ENCODE data around the gene HNF4A. TPM values are rescaled to one million over a fixed set of nuclear protein-coding genes. Genes with fewer than 3 reads are reported as not detected.
A peak's percentile ranks its signal among the peaks of the same experiment; 100 is the strongest.

The HNF4A gene
- total RNA-seq, 2 donors from 2014 or later, result 301 to 321 TPM

- DNase-seq, result no peak
- no peak for ATAC-seq
- intact Hi-C loops (cut with DNase I, micrococcal nuclease), result no loop called here
Measured at GRCh38 chr20:44414346-44414714, 58.8 kb downstream of the HNF4A start.

- intact Hi-C loops (cut with DNase I, micrococcal nuclease), result no loop called here
- DNase-seq (no peak), ATAC-seq (no peak)
Measured at GRCh38 chr20:44414808-44415207, 59.3 kb downstream of the HNF4A start.

GRCh38 chr20:44415833-44416715 lies 60.6 kb downstream of the HNF4A start:
- no peak for ATAC-seq
- intact Hi-C loops (cut with DNase I, micrococcal nuclease), result no loop called here

GRCh38 chr20:44418069-44418905 lies 62.8 kb downstream of the HNF4A start:
- ATAC-seq (no peak), DNase-seq (no peak)
- intact Hi-C loops (cut with DNase I, micrococcal nuclease), result no loop called here

More at GRCh38 chr20:44415833-44416715, 60.6 kb downstream of the HNF4A start:
- no peak for DNase-seq

- intact Hi-C loops (cut with DNase I, micrococcal nuclease), result no loop called here
- DNase-seq (no peak), ATAC-seq (peak; percentile 51)
Measured at GRCh38 chr20:44419131-44419844, 63.8 kb downstream of the HNF4A start.

GRCh38 chr20:44420497-44420896 lies 65.0 kb downstream of the HNF4A start:
- ATAC-seq (no peak), DNase-seq (no peak)
- intact Hi-C loops (cut with DNase I, micrococcal nuclease), result no loop called here

- intact Hi-C loops (cut with DNase I, micrococcal nuclease), result no loop called here
- DNase-seq, result no peak
- peak; percentile 58 for ATAC-seq
Measured at GRCh38 chr20:44422083-44422482, 66.6 kb downstream of the HNF4A start.

GRCh38 chr20:44423480-44423879 lies 68.0 kb downstream of the HNF4A start:
- no peak for DNase-seq
- intact Hi-C loops (cut with DNase I, micrococcal nuclease), result no loop called here
- ATAC-seq, result no peak

GRCh38 chr20:44424039-44424495 lies 68.6 kb downstream of the HNF4A start:
- intact Hi-C loops (cut with DNase I, micrococcal nuclease), result no loop called here
- ATAC-seq (no peak), DNase-seq (no peak)

- ATAC-seq (no peak), DNase-seq (no peak)
- intact Hi-C loops (cut with DNase I, micrococcal nuclease), result no loop called here
Measured at GRCh38 chr20:44425923-44426322, 70.4 kb downstream of the HNF4A start.

- no peak for DNase-seq
- no peak for ATAC-seq
- intact Hi-C loops (cut with DNase I, micrococcal nuclease), result no loop called here
Measured at GRCh38 chr20:44426879-44427790, 71.6 kb downstream of the HNF4A start.

- intact Hi-C loops (cut with DNase I, micrococcal nuclease), result no loop called here
- no peak for ATAC-seq
Measured at GRCh38 chr20:44427804-44428173, 72.3 kb downstream of the HNF4A start.

GRCh38 chr20:44428174-44429016 lies 72.9 kb downstream of the HNF4A start:
- intact Hi-C loops (cut with DNase I, micrococcal nuclease), result no loop called here
- ATAC-seq (no peak), DNase-seq (no peak)

More at GRCh38 chr20:44427804-44428173, 72.3 kb downstream of the HNF4A start:
- DNase-seq, result no peak

GRCh38 chr20:44429017-44429339 lies 73.5 kb downstream of the HNF4A start:
- intact Hi-C loops (cut with DNase I, micrococcal nuclease), result no loop called here
- no peak for ATAC-seq

GRCh38 chr20:44429419-44430269 lies 74.1 kb downstream of the HNF4A start:
- ATAC-seq, result no peak
- intact Hi-C loops (cut with DNase I, micrococcal nuclease), result no loop called here
- no peak for DNase-seq

More at GRCh38 chr20:44429017-44429339, 73.5 kb downstream of the HNF4A start:
- DNase-seq, result no peak

- DNase-seq (no peak), ATAC-seq (no peak)
- intact Hi-C loops (cut with DNase I, micrococcal nuclease), result no loop called here
Measured at GRCh38 chr20:44430270-44431065, 75.0 kb downstream of the HNF4A start.

Measured in left colon (tissue), 2 donors.